ENCODE results near the gene FXYD6.

FXYD6 gene

GRCh38 chr11:117918366-117919255 is 42.2 kb upstream of the FXYD6 start:
- no peak overlapping the region for H3K9ac ChIP-seq (ENCODE audit: low read length)
- H3K27me3 ChIP-seq (ENCODE audit: control insufficient read depth, insufficient read depth, low read length) = no peaks in the 10 kb centered on the region; the same call in 1 of the 2 replicates
- no peaks in the 10 kb centered on the region for H3K9me3 ChIP-seq (ENCODE audit: control insufficient read depth, insufficient read depth, low read depth, low read length)
- H3K36me3 ChIP-seq (ENCODE audit: control insufficient read depth, insufficient read depth, low read length) = no peaks in the 10 kb centered on the region
- no peak overlapping the region for H3K27ac ChIP-seq (ENCODE audit: low read depth, low read length)
- no peak overlapping the region for H3K4me3 ChIP-seq (ENCODE audit: low read depth, low read length)
- H3K4me1 ChIP-seq (ENCODE audit: control insufficient read depth, insufficient read depth, low read length) = peaks cover 6% of the 10 kb centered on the region; the same call in 1 of the 2 replicates

GRCh38 chr11:117917591-117918151 is 41.2 kb upstream of the FXYD6 start:
- Histone ChIP-seq H3K9ac (ENCODE audit: low read length) (no peak overlapping the region), H3K4me3 (ENCODE audit: low read depth, low read length) (no peak overlapping the region), H3K9me3 (ENCODE audit: control insufficient read depth, insufficient read depth, low read depth, low read length) (no peaks in the 10 kb centered on the region), H3K36me3 (ENCODE audit: control insufficient read depth, insufficient read depth, low read length) (no peaks in the 10 kb centered on the region), H3K27ac (ENCODE audit: low read depth, low read length) (no peak overlapping the region), H3K4me1 (ENCODE audit: control insufficient read depth, insufficient read depth, low read length) (peaks cover 6% of the 10 kb centered on the region; the same call in 1 of the 2 replicates), H3K27me3 (ENCODE audit: control insufficient read depth, insufficient read depth, low read length) (no peaks in the 10 kb centered on the region; the same call in 1 of the 2 replicates)

- no peaks in the 10 kb centered on the region for H3K9me3 ChIP-seq (ENCODE audit: control insufficient read depth, insufficient read depth, low read depth, low read length)
- no peak overlapping the region for H3K9ac ChIP-seq (ENCODE audit: low read length)
- peaks cover 6% of the 10 kb centered on the region; the same call in 1 of the 2 replicates for H3K4me1 ChIP-seq (ENCODE audit: control insufficient read depth, insufficient read depth, low read length)
Measured at GRCh38 chr11:117916956-117917355, 40.5 kb upstream of the FXYD6 start.

GRCh38 chr11:117915672-117916235 is 39.3 kb upstream of the FXYD6 start:
- peaks cover 6% of the 10 kb centered on the region; the same call in 1 of the 2 replicates for H3K4me1 ChIP-seq (ENCODE audit: control insufficient read depth, insufficient read depth, low read length)
- no peak overlapping the region for H3K27ac ChIP-seq (ENCODE audit: low read depth, low read length)
- no peaks in the 10 kb centered on the region; the same call in 1 of the 2 replicates for H3K27me3 ChIP-seq (ENCODE audit: control insufficient read depth, insufficient read depth, low read length)

More at GRCh38 chr11:117916956-117917355, 40.5 kb upstream of the FXYD6 start:
- Histone ChIP-seq H3K27me3 (ENCODE audit: control insufficient read depth, insufficient read depth, low read length) (no peaks in the 10 kb centered on the region; the same call in 1 of the 2 replicates), H3K4me3 (ENCODE audit: low read depth, low read length) (no peak overlapping the region), H3K36me3 (ENCODE audit: control insufficient read depth, insufficient read depth, low read length) (no peaks in the 10 kb centered on the region), H3K27ac (ENCODE audit: low read depth, low read length) (no peak overlapping the region)

GRCh38 chr11:117914991-117915618 is 38.6 kb upstream of the FXYD6 start:
- Histone ChIP-seq H3K27me3 (ENCODE audit: control insufficient read depth, insufficient read depth, low read length) (no peaks in the 10 kb centered on the region; the same call in 1 of the 2 replicates), H3K27ac (ENCODE audit: low read depth, low read length) (no peak overlapping the region), H3K4me1 (ENCODE audit: control insufficient read depth, insufficient read depth, low read length) (peaks cover 6% of the 10 kb centered on the region; the same call in 1 of the 2 replicates), H3K4me3 (ENCODE audit: low read depth, low read length) (no peak overlapping the region), H3K9ac (ENCODE audit: low read length) (no peak overlapping the region), H3K9me3 (ENCODE audit: control insufficient read depth, insufficient read depth, low read depth, low read length) (no peaks in the 10 kb centered on the region), H3K36me3 (ENCODE audit: control insufficient read depth, insufficient read depth, low read length) (no peaks in the 10 kb centered on the region)

More at GRCh38 chr11:117915672-117916235, 39.3 kb upstream of the FXYD6 start:
- no peak overlapping the region for H3K9ac ChIP-seq (ENCODE audit: low read length)
- H3K36me3 ChIP-seq (ENCODE audit: control insufficient read depth, insufficient read depth, low read length) = no peaks in the 10 kb centered on the region
- no peaks in the 10 kb centered on the region for H3K9me3 ChIP-seq (ENCODE audit: control insufficient read depth, insufficient read depth, low read depth, low read length)
- H3K4me3 ChIP-seq (ENCODE audit: low read depth, low read length) = no peak overlapping the region

GRCh38 chr11:117914398-117914761 is 37.9 kb upstream of the FXYD6 start:
- no peaks in the 10 kb centered on the region for H3K36me3 ChIP-seq (ENCODE audit: control insufficient read depth, insufficient read depth, low read length)
- H3K4me3 ChIP-seq (ENCODE audit: low read depth, low read length) = no peak overlapping the region
- no peak overlapping the region for H3K9ac ChIP-seq (ENCODE audit: low read length)
- H3K9me3 ChIP-seq (ENCODE audit: control insufficient read depth, insufficient read depth, low read depth, low read length) = no peaks in the 10 kb centered on the region
- H3K4me1 ChIP-seq (ENCODE audit: control insufficient read depth, insufficient read depth, low read length) = peaks cover 6% of the 10 kb centered on the region; the same call in 1 of the 2 replicates
- H3K27ac ChIP-seq (ENCODE audit: low read depth, low read length) = no peak overlapping the region
- H3K27me3 ChIP-seq (ENCODE audit: control insufficient read depth, insufficient read depth, low read length) = no peaks in the 10 kb centered on the region; the same call in 1 of the 2 replicates

GRCh38 chr11:117913736-117914397 is 37.4 kb upstream of the FXYD6 start:
- Histone ChIP-seq H3K27me3 (ENCODE audit: control insufficient read depth, insufficient read depth, low read length) (no peaks in the 10 kb centered on the region; the same call in 1 of the 2 replicates), H3K4me3 (ENCODE audit: low read depth, low read length) (no peak overlapping the region), H3K4me1 (ENCODE audit: control insufficient read depth, insufficient read depth, low read length) (peaks cover 6% of the 10 kb centered on the region; the same call in 1 of the 2 replicates), H3K36me3 (ENCODE audit: control insufficient read depth, insufficient read depth, low read length) (no peaks in the 10 kb centered on the region), H3K9me3 (ENCODE audit: control insufficient read depth, insufficient read depth, low read depth, low read length) (no peaks in the 10 kb centered on the region), H3K9ac (ENCODE audit: low read length) (no peak overlapping the region), H3K27ac (ENCODE audit: low read depth, low read length) (no peak overlapping the region)

- no peaks in the 10 kb centered on the region for H3K9me3 ChIP-seq (ENCODE audit: control insufficient read depth, insufficient read depth, low read depth, low read length)
- no peaks in the 10 kb centered on the region for H3K36me3 ChIP-seq (ENCODE audit: control insufficient read depth, insufficient read depth, low read length)
- no peak overlapping the region for H3K9ac ChIP-seq (ENCODE audit: low read length)
- no peak overlapping the region for H3K4me3 ChIP-seq (ENCODE audit: low read depth, low read length)
- H3K4me1 ChIP-seq (ENCODE audit: control insufficient read depth, insufficient read depth, low read length) = peaks cover 13% of the 10 kb centered on the region; the same call in 1 of the 2 replicates
- no peak overlapping the region for H3K27ac ChIP-seq (ENCODE audit: low read depth, low read length)
- no peaks in the 10 kb centered on the region for H3K27me3 ChIP-seq (ENCODE audit: control insufficient read depth, insufficient read depth, low read length)
Measured at GRCh38 chr11:117912497-117912896, 36.0 kb upstream of the FXYD6 start.

GRCh38 chr11:117911694-117912093 is 35.2 kb upstream of the FXYD6 start:
- no peak overlapping the region for H3K4me3 ChIP-seq (ENCODE audit: low read depth, low read length)
- H3K36me3 ChIP-seq (ENCODE audit: control insufficient read depth, insufficient read depth, low read length) = no peaks in the 10 kb centered on the region
- peaks cover 15% of the 10 kb centered on the region; the same call in 1 of the 2 replicates for H3K4me1 ChIP-seq (ENCODE audit: control insufficient read depth, insufficient read depth, low read length)
- H3K27me3 ChIP-seq (ENCODE audit: control insufficient read depth, insufficient read depth, low read length) = no peaks in the 10 kb centered on the region
- H3K27ac ChIP-seq (ENCODE audit: low read depth, low read length) = no peak overlapping the region
- H3K9me3 ChIP-seq (ENCODE audit: control insufficient read depth, insufficient read depth, low read depth, low read length) = no peaks in the 10 kb centered on the region
- H3K9ac ChIP-seq (ENCODE audit: low read length) = no peak overlapping the region

GRCh38 chr11:117910941-117911655 is 34.6 kb upstream of the FXYD6 start:
- H3K9me3 ChIP-seq (ENCODE audit: control insufficient read depth, insufficient read depth, low read depth, low read length) = no peaks in the 10 kb centered on the region

More at GRCh38 chr11:117910941-117911655, 34.6 kb upstream of the FXYD6 start:
- H3K36me3 ChIP-seq (ENCODE audit: control insufficient read depth, insufficient read depth, low read length) = no peaks in the 10 kb centered on the region
- H3K4me1 ChIP-seq (ENCODE audit: control insufficient read depth, insufficient read depth, low read length) = peaks cover 15% of the 10 kb centered on the region; the same call in 1 of the 2 replicates
- no peak overlapping the region for H3K4me3 ChIP-seq (ENCODE audit: low read depth, low read length)
- no peak overlapping the region for H3K9ac ChIP-seq (ENCODE audit: low read length)
- H3K27ac ChIP-seq (ENCODE audit: low read depth, low read length) = no peak overlapping the region
- H3K27me3 ChIP-seq (ENCODE audit: control insufficient read depth, insufficient read depth, low read length) = no peaks in the 10 kb centered on the region
